HG03097 (cell line): ENCODE data around the gene TIGD6.

ENCODE experiments used
- ATAC-seq: cut with Tn5 transposase; IDR thresholded peaks from one replicate; pipeline ENCODE4 v1.9.1; 2021; ENCODE audit not compliant: unreplicated experiment, low FRiP score

The TIGD6 gene

GRCh38 chr5:150017226-150018005, 17.0 kb upstream of the TIGD6 start:
- ATAC-seq = no peak

GRCh38 chr5:150016537-150016936, 16.1 kb upstream of the TIGD6 start:
- no peak for ATAC-seq

- no peak for ATAC-seq
These were observed 15.0 kb upstream of the TIGD6 start for GRCh38 chr5:150015415-150015814.

GRCh38 chr5:150014456-150014855, 14.0 kb upstream of the TIGD6 start:
- no peak for ATAC-seq

- no peak for ATAC-seq
These were observed 13.5 kb upstream of the TIGD6 start for GRCh38 chr5:150013931-150014330.

- no peak for ATAC-seq
These were observed 9.4 kb upstream of the TIGD6 start for GRCh38 chr5:150009671-150010387.

GRCh38 chr5:150007050-150007449, 6.6 kb upstream of the TIGD6 start:
- no peak for ATAC-seq

- ATAC-seq = no peak
These were observed 5.9 kb upstream of the TIGD6 start for GRCh38 chr5:150006318-150006717.

- peak; percentile 44 for ATAC-seq
These were observed 1.4 kb upstream of the TIGD6 start for GRCh38 chr5:150001660-150002486.

- ATAC-seq = peak; percentile 12
These were observed 671 bp upstream of the TIGD6 start for GRCh38 chr5:150000990-150001659.

GRCh38 chr5:149999866-150000255, 593 bp downstream of the TIGD6 start:
- no peak for ATAC-seq

GRCh38 chr5:149999359-149999758, 1.1 kb downstream of the TIGD6 start:
- ATAC-seq = no peak

- ATAC-seq = no peak
These were observed 2.2 kb downstream of the TIGD6 start for GRCh38 chr5:149998281-149998680.

GRCh38 chr5:149996205-149996890, 4.1 kb downstream of the TIGD6 start:
- no peak for ATAC-seq

- no peak for ATAC-seq
These were observed 4.9 kb downstream of the TIGD6 start for GRCh38 chr5:149995385-149996204.

GRCh38 chr5:149993471-149993870, 7.0 kb downstream of the TIGD6 start:
- ATAC-seq = no peak

GRCh38 chr5:149990518-149991376, 9.7 kb downstream of the TIGD6 start:
- no peak for ATAC-seq

- ATAC-seq = no peak
These were observed 12.3 kb downstream of the TIGD6 start for GRCh38 chr5:149988126-149988525.
